Omental fat pad (tissue), 4 donors: ENCODE measurements around the gene SHANK2. TPM values are rescaled to one million over a fixed set of nuclear protein-coding genes. Genes with fewer than 3 reads are reported as not detected.

Experiments
- ATAC-seq: fragments of 150-250 bp; one replicate; pipeline ENCODE4 v1.9.1; 2016; ENCODE audit warnings: mild to moderate bottlenecking, moderate library complexity; ENCODE audit not compliant: low FRiP score
- DNase-seq: peaks from one replicate; pipeline ENCODE4 v3.0.0-alpha.2; 2019; ENCODE audit warnings: low spot score
- total RNA-seq, 4 donors: library from RNA; depleted of rRNA; stranded (reverse); fragments of >200 nt; gene quantifications; one replicate each; pipeline ENCODE4 v1.1.0, GENCODE V29; 2016
- TF ChIP-seq, protein P1 (sequence below), 3 donors: fragments of 450-650 bp; IDR thresholded peaks; one replicate each; pipeline ENCODE4 v1.5.1; 2016 to 2017; ENCODE audit warnings: antibody characterized with exemption in 3 of 3, mild to moderate bottlenecking in 3 of 3, moderate library complexity in 2 of 3

The SHANK2 gene
- total RNA-seq, 4 donors from 2014 or later, result 0.82 to 9.6 (median 5.6) TPM

- TF ChIP-seq, protein P1, sequence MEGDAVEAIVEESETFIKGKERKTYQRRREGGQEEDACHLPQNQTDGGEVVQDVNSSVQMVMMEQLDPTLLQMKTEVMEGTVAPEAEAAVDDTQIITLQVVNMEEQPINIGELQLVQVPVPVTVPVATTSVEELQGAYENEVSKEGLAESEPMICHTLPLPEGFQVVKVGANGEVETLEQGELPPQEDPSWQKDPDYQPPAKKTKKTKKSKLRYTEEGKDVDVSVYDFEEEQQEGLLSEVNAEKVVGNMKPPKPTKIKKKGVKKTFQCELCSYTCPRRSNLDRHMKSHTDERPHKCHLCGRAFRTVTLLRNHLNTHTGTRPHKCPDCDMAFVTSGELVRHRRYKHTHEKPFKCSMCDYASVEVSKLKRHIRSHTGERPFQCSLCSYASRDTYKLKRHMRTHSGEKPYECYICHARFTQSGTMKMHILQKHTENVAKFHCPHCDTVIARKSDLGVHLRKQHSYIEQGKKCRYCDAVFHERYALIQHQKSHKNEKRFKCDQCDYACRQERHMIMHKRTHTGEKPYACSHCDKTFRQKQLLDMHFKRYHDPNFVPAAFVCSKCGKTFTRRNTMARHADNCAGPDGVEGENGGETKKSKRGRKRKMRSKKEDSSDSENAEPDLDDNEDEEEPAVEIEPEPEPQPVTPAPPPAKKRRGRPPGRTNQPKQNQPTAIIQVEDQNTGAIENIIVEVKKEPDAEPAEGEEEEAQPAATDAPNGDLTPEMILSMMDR (IDR thresholded peaks at IDR 0.05), result no peak
- no peak for ATAC-seq
- DNase-seq, result no peak
These were observed 40.7 kb downstream of the SHANK2 start for GRCh38 chr11:71211631-71212030.

DNA sequence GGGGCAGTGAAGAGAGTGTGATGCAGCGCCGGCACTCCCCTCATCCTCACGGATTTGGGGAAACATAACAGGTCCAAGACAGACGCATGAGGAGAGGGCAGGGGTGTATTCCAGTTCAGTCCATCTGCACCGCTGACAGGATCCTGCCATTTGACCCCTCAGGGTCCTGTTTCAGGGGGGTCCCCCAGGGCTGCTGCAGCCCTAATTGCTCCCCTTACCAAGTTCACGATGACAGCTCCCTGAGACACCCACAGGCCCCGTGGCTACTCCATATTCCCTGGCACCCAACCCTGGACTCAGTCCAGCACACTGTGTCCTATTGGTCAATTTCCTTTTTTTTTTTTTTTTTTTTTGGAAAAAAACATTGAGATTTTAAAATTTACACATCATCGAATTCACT is 41.5 kb downstream of the SHANK2 start:
- no peak for DNase-seq
- ATAC-seq, result no peak
- TF ChIP-seq, protein P1 (IDR thresholded peaks at IDR 0.05), result no peak

- DNase-seq (no peak), ATAC-seq (no peak)
- TF ChIP-seq, protein P1 (IDR thresholded peaks at IDR 0.05), result no peak
These were observed 42.7 kb downstream of the SHANK2 start for GRCh38 chr11:71209656-71210055.

DNA sequence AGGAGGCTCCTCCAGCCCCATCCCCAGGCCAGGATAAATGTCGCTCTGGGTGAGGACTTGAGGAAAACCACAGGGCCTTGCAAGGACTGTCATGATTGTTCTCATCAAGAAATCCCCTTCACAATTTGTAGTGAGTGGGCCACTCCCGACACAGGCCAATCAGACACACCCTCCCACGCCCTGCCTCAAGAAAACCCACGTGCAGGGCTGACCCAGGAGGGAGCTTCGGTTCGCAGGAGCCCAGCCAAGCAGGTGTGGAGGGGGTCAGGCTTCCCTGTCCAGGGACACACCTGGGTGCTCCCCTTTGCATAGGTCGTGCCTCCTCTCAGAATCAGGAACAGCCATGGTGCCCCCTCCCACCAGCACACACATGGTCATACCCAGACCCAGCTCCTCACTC is 43.2 kb downstream of the SHANK2 start:
- TF ChIP-seq, protein P1 (IDR thresholded peaks at IDR 0.05), result no peak
- DNase-seq, result no peak
- no peak for ATAC-seq

- TF ChIP-seq, protein P1 (IDR thresholded peaks at IDR 0.05), result no peak
- no peak for DNase-seq
- no peak for ATAC-seq
These were observed 44.2 kb downstream of the SHANK2 start for GRCh38 chr11:71208011-71208774.

GRCh38 chr11:71207563-71207962 is 44.8 kb downstream of the SHANK2 start:
- TF ChIP-seq, protein P1 (IDR thresholded peaks at IDR 0.05), result no peak
- ATAC-seq, result no peak

DNA sequence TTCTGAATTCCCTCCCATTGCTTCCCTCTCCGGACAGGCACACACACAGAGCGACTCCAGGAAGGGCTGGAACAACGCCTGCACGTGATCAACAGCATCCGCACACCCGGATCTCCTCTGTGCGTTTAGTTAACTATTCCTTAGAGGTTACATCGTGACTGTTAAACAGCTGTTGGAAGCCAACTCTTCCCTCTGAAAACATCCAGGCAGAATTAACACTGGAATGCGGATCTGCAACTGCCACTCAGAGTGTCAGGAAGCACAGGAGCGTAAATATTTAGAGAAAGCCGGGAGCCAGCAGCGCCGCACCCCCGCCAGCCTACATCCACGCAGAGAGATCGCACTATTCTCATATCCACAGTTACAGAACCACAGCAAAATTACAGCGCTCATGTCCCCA is 46.2 kb downstream of the SHANK2 start:
- no peak for DNase-seq
- TF ChIP-seq, protein P1 (IDR thresholded peaks at IDR 0.05), result no peak
- no peak for ATAC-seq

More at GRCh38 chr11:71207563-71207962, 44.8 kb downstream of the SHANK2 start:
- no peak for DNase-seq
